GM23338 (cell line): ENCODE results near the gene GP2. TPM values are rescaled to one million over a fixed set of nuclear protein-coding genes. Genes with fewer than 3 reads are reported as not detected.

Experiments
- ATAC-seq: fragments of 200-7000 bp; cut with Tn5 transposase; 3 replicates; pipeline ENCODE4 v1.9.1; 2020
- DNase-seq: peaks from one replicate; pipeline ENCODE4 v3.0.0-alpha.2; 2015; ENCODE audit warnings: low spot score
- H2AFZ ChIP-seq: fragments of 200-600 bp; sonication (generic); 2 replicates; pipeline ENCODE4 v1.8.0; 2016; ENCODE audit warnings: antibody characterized with exemption, mild to moderate bottlenecking, moderate library complexity
- H3F3A ChIP-seq: fragments of 200-600 bp; sonication (generic); replicated peaks from 2 replicates; pipeline ENCODE4 v1.8.0; 2017; ENCODE audit warnings: antibody characterized with exemption, mixed run types, low read depth
- H3K27ac ChIP-seq: fragments of 200-600 bp; sonication (generic); 2 replicates; pipeline ENCODE4 v1.6.1; 2016; ENCODE audit warnings: low read depth
- H3K27me3 ChIP-seq: fragments of 200-600 bp; sonication (generic); 2 replicates; pipeline ENCODE4 v1.8.0; 2016; ENCODE audit warnings: mild to moderate bottlenecking, mixed run types, moderate library complexity; ENCODE audit not compliant: insufficient read depth
- H3K36me3 ChIP-seq: fragments of 200-600 bp; sonication (generic); 2 replicates; pipeline ENCODE4 v1.8.0; 2016; ENCODE audit warnings: mild to moderate bottlenecking; ENCODE audit not compliant: insufficient read depth
- H3K4me1 ChIP-seq: fragments of 200-600 bp; sonication (generic); 2 replicates; pipeline ENCODE4 v1.8.0; 2016; ENCODE audit warnings: mild to moderate bottlenecking, moderate library complexity; ENCODE audit not compliant: insufficient read depth
- H3K4me2 ChIP-seq: fragments of 200-600 bp; sonication (generic); 2 replicates; pipeline ENCODE4 v1.7.1; 2017; ENCODE audit warnings: mixed run types
- H3K4me3 ChIP-seq: fragments of 200-600 bp; sonication (generic); 2 replicates; pipeline ENCODE4 v1.6.1; 2016; ENCODE audit warnings: mixed run types
- H3K79me2 ChIP-seq: fragments of 200-600 bp; sonication (generic); replicated peaks from 2 replicates; pipeline ENCODE4 v1.8.0; 2017; ENCODE audit warnings: mild to moderate bottlenecking; ENCODE audit not compliant: insufficient read depth
- H3K9me2 ChIP-seq: fragments of 200-600 bp; sonication (generic); 2 replicates; pipeline ENCODE4 v1.8.0; 2017; ENCODE audit not compliant: insufficient read depth
- H4K20me1 ChIP-seq: fragments of 200-600 bp; sonication (generic); replicated peaks from 2 replicates; pipeline ENCODE4 v1.8.0; 2017; ENCODE audit warnings: mild to moderate bottlenecking; ENCODE audit not compliant: insufficient read depth
- H3K27ac Mint-ChIP-seq: 2 replicates; pipeline ENCODE4 v1.8.0; 2020; ENCODE audit warnings: inconsistent platforms, mild to moderate bottlenecking, moderate library complexity, mixed read lengths
- H3K27me3 Mint-ChIP-seq: 3 replicates; pipeline ENCODE4 v1.8.0; 2022; ENCODE audit warnings: low read depth, mild to moderate bottlenecking, moderate library complexity, mixed read lengths, inconsistent platforms; ENCODE audit not compliant: insufficient read depth, poor library complexity
- H3K36me3 Mint-ChIP-seq: 3 replicates; pipeline ENCODE4 v1.8.0; 2021; ENCODE audit warnings: low read depth, mild to moderate bottlenecking, inconsistent platforms, moderate library complexity, mixed read lengths
- H3K4me1 Mint-ChIP-seq: 3 replicates; pipeline ENCODE4 v1.8.0; 2020; ENCODE audit warnings: mild to moderate bottlenecking, inconsistent platforms, mixed read lengths
- H3K4me3 Mint-ChIP-seq: 3 replicates; pipeline ENCODE4 v1.8.0; 2021; ENCODE audit warnings: moderate library complexity, mild to moderate bottlenecking, inconsistent platforms, mixed read lengths
- H3K9me3 Mint-ChIP-seq: 3 replicates; pipeline ENCODE4 v1.8.0; 2020; ENCODE audit warnings: moderate library complexity, mild to moderate bottlenecking, inconsistent platforms, mixed read lengths
- POLR2AphosphoS5 ChIP-seq: IDR thresholded peaks from 2 replicates; pipeline ENCODE4 v1.6.1; 2016; ENCODE audit warnings: antibody characterized with exemption, low read depth
- ZNF331 ChIP-seq: fragments of 250-450 bp; sonication (Bioruptor Pico); IDR thresholded peaks from 2 replicates; pipeline ENCODE4 v1.5.0; 2020; ENCODE audit warnings: low read depth, mild to moderate bottlenecking, moderate library complexity
- polyA plus RNA-seq: library from polyadenylated mRNA; unstranded; fragments of >200 nt; fragmentation: Nextera tagmentation; extraction: Ambion mirVana; gene quantifications from 2 replicates; pipeline ENCODE4 v1.2.1, GENCODE V29; 2016
- total RNA-seq: library from RNA; depleted of rRNA; stranded (reverse); fragments of >200 nt; shearing (Covaris generic); gene quantifications from 2 replicates; pipeline ENCODE4 v1.2.3, GENCODE V29; 2014
- TF ChIP-seq, protein P1 (sequence below), 2 experiments: fragments of 200-600 bp in 1 of 2; sonication (generic) in 1 of 2; conservative IDR thresholded peaks; 2 replicates each; pipeline versions ENCODE4 v1.5.1 to v1.6.1; 2016 to 2017; ENCODE audit warnings: antibody characterized with exemption in 2 of 2, low read depth in 2 of 2, mild to moderate bottlenecking in 2 of 2, moderate library complexity in 1 of 2
- TF ChIP-seq, protein P2 (sequence below): fragments of 250-450 bp; sonication (Bioruptor Pico); IDR thresholded peaks from 2 replicates; pipeline ENCODE4 v1.5.0; 2020; ENCODE audit warnings: mild to moderate bottlenecking, moderate library complexity

Gene GP2
- total and polyA plus RNA-seq, 2 experiments from 2014 or later: not detected

DNA sequence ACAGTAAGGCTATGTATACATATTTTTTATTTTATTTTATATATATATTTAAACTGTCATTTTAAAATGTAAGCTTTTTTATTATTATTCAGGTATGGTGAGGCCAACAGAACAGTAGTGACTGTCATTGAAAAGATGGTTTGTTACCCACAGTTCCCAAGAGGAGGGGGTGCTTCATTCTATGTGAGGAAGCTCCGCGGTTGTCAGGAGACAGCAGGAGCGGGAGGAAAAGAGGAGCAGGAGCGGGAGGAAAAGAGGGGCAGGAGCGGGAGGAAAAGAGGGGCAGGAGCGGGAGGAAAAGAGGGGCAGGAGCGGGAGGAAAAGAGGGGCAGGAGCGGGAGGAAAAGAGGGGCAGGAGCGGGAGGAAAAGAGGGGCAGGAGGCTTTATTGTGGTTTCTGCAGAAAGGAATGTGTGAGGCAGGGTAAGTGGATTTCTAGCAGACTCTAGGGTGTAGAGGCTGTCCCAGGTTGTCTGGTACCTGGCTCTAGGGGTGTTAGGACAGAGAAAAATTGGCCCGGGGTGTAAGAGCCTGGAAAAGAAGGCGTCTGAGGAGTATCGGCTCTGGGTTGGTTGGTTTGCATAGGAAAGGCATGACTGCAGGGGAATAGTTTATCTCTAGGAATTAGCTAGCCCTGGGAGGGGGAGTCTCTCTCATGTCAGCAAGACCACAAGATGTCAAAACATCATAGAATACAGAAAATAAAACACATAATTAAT lies 64.0 kb downstream of the GP2 start:
- Histone ChIP-seq H3K79me2 (no peaks in the 10 kb centered on the region), H3K27me3 (no peaks in the 10 kb centered on the region), H3K4me1 (peaks cover 12% of the 10 kb centered on the region; the same call in 1 of the 2 replicates), H3K36me3 (no peaks in the 10 kb centered on the region), H2AFZ (0 out of 2 replicates have a peak overlapping the region, but pooled peaks have one; percentile 43), H3K4me3 (no peak overlapping the region), H3K4me2 (peak overlapping the region; percentile 31; the same call in 1 of the 2 replicates), H4K20me1 (no peaks in the 10 kb centered on the region), H3K9me2 (no peaks in the 10 kb centered on the region), H3K27ac (no peak overlapping the region), H3F3A (no peaks in the 10 kb centered on the region)
- Mint-ChIP-seq H3K4me3 (peak overlapping the region; percentile 38; the same call in 1 of the 3 replicates), H3K27me3 (peaks cover 2% of the 10 kb centered on the region), H3K27ac (no peak overlapping the region), H3K9me3 (peaks cover 8% of the 10 kb centered on the region; the same call in 2 of the 3 replicates), H3K4me1 (peaks cover 24% of the 10 kb centered on the region), H3K36me3 (no peaks in the 10 kb centered on the region; the same call in 2 of the 3 replicates)
- no peak for TF ChIP-seq POLR2AphosphoS5
- ATAC-seq (peak; percentile 78), DNase-seq (no peak)

GRCh38 chr16:20262248-20262647 lies 65.1 kb downstream of the GP2 start:
- Histone ChIP-seq H4K20me1 (no peaks in the 10 kb centered on the region), H3K79me2 (no peaks in the 10 kb centered on the region), H2AFZ (no peak overlapping the region), H3K27ac (no peak overlapping the region), H3K36me3 (no peaks in the 10 kb centered on the region), H3K4me1 (peaks cover 10% of the 10 kb centered on the region; the same call in 1 of the 2 replicates), H3K4me3 (no peak overlapping the region), H3F3A (no peaks in the 10 kb centered on the region), H3K4me2 (no peak overlapping the region), H3K9me2 (no peaks in the 10 kb centered on the region), H3K27me3 (no peaks in the 10 kb centered on the region)
- Mint-ChIP-seq H3K4me1 (peaks cover 22% of the 10 kb centered on the region), H3K4me3 (no peak overlapping the region), H3K27ac (peak overlapping the region; percentile 22; the same call in 1 of the 2 replicates), H3K9me3 (peaks cover 8% of the 10 kb centered on the region; the same call in 2 of the 3 replicates), H3K27me3 (peaks cover 2% of the 10 kb centered on the region), H3K36me3 (no peaks in the 10 kb centered on the region; the same call in 2 of the 3 replicates)
- DNase-seq (no peak), ATAC-seq (no peak)
- no peak for TF ChIP-seq ZNF331 (CRISPR knock-in tag)

DNA sequence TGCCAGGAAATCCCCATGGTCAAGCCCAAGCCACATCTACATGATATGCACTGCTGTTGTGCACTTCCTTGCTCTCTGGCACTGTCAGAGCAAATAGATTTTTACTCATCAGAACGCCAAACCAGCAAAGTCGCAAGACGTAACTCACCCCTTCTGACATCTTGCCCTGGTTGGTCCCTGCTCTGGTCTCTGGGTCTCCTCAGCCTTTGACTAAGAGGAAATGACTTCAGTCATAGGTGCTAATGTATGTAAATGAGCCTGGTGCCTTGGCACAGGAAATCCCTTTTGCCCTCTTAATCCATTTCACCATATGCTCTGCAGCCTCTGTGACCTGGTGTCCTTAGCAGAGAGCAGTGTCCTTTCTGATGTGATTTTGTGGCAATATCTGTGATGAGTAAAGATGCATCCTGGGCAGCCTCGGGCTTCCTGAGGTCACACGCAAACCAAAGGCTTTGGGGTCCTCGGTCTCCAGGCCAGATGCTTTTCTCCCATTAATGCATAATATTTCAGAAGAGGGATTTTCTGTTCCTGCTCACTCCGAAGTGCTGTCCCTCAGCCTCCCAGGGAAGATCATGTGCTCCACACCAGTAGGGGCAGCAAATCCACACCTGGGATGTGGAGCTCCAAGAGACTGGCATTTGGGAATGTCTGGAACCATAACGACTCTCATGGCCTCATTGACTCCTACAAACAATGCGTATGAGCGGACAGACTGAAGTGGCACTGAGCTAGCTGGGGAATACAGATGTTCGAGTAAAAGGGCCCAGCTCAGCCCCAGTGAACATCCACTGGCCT lies 66.9 kb downstream of the GP2 start:
- Histone ChIP-seq H3K4me3 (no peak overlapping the region), H2AFZ (peak overlapping the region; percentile 66; the same call in 1 of the 2 replicates), H3K27ac (no peak overlapping the region), H3K79me2 (no peaks in the 10 kb centered on the region), H3K4me2 (no peak overlapping the region), H3K4me1 (peaks cover 15% of the 10 kb centered on the region; the same call in 1 of the 2 replicates), H3K27me3 (no peaks in the 10 kb centered on the region), H4K20me1 (no peaks in the 10 kb centered on the region), H3F3A (no peaks in the 10 kb centered on the region), H3K36me3 (no peaks in the 10 kb centered on the region), H3K9me2 (no peaks in the 10 kb centered on the region)
- H3K4me3 Mint-ChIP-seq: no peak overlapping the region
- H3K27ac Mint-ChIP-seq: peak overlapping the region; percentile 45; the same call in 1 of the 2 replicates
- H3K36me3 Mint-ChIP-seq: no peaks in the 10 kb centered on the region; the same call in 2 of the 3 replicates
- ATAC-seq (peak; percentile 33; the same call in 2 of the 3 replicates), DNase-seq (no peak)
- peaks cover 26% of the 10 kb centered on the region for H3K4me1 Mint-ChIP-seq
- H3K9me3 Mint-ChIP-seq: peaks cover 8% of the 10 kb centered on the region; the same call in 2 of the 3 replicates
- peaks cover 2% of the 10 kb centered on the region for H3K27me3 Mint-ChIP-seq
- TF ChIP-seq, protein P1, sequence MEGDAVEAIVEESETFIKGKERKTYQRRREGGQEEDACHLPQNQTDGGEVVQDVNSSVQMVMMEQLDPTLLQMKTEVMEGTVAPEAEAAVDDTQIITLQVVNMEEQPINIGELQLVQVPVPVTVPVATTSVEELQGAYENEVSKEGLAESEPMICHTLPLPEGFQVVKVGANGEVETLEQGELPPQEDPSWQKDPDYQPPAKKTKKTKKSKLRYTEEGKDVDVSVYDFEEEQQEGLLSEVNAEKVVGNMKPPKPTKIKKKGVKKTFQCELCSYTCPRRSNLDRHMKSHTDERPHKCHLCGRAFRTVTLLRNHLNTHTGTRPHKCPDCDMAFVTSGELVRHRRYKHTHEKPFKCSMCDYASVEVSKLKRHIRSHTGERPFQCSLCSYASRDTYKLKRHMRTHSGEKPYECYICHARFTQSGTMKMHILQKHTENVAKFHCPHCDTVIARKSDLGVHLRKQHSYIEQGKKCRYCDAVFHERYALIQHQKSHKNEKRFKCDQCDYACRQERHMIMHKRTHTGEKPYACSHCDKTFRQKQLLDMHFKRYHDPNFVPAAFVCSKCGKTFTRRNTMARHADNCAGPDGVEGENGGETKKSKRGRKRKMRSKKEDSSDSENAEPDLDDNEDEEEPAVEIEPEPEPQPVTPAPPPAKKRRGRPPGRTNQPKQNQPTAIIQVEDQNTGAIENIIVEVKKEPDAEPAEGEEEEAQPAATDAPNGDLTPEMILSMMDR (conservative IDR thresholded peaks at IDR 0.05; ENCODE audit: low read depth in 2 of 2): peak; percentile 23 to 32; a peak in 2 of 4 replicates
- TF ChIP-seq, protein P2, sequence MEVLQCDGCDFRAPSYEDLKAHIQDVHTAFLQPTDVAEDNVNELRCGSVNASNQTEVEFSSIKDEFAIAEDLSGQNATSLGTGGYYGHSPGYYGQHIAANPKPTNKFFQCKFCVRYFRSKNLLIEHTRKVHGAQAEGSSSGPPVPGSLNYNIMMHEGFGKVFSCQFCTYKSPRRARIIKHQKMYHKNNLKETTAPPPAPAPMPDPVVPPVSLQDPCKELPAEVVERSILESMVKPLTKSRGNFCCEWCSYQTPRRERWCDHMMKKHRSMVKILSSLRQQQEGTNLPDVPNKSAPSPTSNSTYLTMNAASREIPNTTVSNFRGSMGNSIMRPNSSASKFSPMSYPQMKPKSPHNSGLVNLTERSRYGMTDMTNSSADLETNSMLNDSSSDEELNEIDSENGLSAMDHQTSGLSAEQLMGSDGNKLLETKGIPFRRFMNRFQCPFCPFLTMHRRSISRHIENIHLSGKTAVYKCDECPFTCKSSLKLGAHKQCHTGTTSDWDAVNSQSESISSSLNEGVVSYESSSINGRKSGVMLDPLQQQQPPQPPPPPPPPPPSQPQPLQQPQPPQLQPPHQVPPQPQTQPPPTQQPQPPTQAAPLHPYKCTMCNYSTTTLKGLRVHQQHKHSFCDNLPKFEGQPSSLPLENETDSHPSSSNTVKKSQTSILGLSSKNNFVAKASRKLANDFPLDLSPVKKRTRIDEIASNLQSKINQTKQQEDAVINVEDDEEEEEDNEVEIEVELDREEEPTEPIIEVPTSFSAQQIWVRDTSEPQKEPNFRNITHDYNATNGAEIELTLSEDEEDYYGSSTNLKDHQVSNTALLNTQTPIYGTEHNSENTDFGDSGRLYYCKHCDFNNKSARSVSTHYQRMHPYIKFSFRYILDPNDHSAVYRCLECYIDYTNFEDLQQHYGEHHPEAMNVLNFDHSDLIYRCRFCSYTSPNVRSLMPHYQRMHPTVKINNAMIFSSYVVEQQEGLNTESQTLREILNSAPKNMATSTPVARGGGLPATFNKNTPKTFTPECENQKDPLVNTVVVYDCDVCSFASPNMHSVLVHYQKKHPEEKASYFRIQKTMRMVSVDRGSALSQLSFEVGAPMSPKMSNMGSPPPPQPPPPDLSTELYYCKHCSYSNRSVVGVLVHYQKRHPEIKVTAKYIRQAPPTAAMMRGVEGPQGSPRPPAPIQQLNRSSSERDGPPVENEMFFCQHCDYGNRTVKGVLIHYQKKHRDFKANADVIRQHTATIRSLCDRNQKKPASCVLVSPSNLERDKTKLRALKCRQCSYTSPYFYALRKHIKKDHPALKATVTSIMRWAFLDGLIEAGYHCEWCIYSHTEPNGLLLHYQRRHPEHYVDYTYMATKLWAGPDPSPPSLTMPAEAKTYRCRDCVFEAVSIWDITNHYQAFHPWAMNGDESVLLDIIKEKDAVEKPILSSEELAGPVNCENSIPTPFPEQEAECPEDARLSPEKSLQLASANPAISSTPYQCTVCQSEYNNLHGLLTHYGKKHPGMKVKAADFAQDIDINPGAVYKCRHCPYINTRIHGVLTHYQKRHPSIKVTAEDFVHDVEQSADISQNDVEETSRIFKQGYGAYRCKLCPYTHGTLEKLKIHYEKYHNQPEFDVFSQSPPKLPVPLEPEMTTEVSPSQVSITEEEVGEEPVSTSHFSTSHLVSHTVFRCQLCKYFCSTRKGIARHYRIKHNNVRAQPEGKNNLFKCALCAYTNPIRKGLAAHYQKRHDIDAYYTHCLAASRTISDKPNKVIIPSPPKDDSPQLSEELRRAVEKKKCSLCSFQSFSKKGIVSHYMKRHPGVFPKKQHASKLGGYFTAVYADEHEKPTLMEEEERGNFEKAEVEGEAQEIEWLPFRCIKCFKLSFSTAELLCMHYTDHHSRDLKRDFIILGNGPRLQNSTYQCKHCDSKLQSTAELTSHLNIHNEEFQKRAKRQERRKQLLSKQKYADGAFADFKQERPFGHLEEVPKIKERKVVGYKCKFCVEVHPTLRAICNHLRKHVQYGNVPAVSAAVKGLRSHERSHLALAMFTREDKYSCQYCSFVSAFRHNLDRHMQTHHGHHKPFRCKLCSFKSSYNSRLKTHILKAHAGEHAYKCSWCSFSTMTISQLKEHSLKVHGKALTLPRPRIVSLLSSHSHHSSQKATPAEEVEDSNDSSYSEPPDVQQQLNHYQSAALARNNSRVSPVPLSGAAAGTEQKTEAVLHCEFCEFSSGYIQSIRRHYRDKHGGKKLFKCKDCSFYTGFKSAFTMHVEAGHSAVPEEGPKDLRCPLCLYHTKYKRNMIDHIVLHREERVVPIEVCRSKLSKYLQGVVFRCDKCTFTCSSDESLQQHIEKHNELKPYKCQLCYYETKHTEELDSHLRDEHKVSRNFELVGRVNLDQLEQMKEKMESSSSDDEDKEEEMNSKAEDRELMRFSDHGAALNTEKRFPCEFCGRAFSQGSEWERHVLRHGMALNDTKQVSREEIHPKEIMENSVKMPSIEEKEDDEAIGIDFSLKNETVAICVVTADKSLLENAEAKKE (CRISPR knock-in tag): no peak
